Airway epithelial cell (primary cell): ENCODE measurements around the gene SLC12A3. TPM values are rescaled to one million over a fixed set of nuclear protein-coding genes. Genes with fewer than 3 reads are reported as not detected.

Experiments
- total RNA-seq: library from RNA; depleted of rRNA; stranded (reverse); fragments of >200 nt; gene quantifications from 2 replicates; pipeline ENCODE4 v1.2.3, GENCODE V29; 2015

Gene SLC12A3, protein sequence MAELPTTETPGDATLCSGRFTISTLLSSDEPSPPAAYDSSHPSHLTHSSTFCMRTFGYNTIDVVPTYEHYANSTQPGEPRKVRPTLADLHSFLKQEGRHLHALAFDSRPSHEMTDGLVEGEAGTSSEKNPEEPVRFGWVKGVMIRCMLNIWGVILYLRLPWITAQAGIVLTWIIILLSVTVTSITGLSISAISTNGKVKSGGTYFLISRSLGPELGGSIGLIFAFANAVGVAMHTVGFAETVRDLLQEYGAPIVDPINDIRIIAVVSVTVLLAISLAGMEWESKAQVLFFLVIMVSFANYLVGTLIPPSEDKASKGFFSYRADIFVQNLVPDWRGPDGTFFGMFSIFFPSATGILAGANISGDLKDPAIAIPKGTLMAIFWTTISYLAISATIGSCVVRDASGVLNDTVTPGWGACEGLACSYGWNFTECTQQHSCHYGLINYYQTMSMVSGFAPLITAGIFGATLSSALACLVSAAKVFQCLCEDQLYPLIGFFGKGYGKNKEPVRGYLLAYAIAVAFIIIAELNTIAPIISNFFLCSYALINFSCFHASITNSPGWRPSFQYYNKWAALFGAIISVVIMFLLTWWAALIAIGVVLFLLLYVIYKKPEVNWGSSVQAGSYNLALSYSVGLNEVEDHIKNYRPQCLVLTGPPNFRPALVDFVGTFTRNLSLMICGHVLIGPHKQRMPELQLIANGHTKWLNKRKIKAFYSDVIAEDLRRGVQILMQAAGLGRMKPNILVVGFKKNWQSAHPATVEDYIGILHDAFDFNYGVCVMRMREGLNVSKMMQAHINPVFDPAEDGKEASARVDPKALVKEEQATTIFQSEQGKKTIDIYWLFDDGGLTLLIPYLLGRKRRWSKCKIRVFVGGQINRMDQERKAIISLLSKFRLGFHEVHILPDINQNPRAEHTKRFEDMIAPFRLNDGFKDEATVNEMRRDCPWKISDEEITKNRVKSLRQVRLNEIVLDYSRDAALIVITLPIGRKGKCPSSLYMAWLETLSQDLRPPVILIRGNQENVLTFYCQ
- total RNA-seq = not detected in 2 replicates

DNA sequence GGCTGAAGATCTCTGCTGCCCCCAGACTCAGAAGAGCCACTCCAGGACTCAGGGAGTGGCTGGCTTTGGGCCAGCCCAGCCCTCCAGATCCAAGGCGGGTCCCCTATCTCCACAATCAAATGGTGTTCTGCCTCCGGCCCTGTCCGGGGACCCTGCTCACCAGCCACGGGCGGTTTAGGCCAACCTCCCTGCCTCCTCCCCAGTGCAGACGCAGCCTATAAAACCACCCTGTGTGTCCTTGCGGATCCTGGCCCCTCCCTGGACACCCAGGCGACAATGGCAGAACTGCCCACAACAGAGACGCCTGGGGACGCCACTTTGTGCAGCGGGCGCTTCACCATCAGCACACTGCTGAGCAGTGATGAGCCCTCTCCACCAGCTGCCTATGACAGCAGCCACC is at the start of gene SLC12A3:
SLC12A3 (plus strand) TSS at position 248 of the 400 bp plus-strand sequence; CDS start at position 277, 29 bp downstream.

DNA sequence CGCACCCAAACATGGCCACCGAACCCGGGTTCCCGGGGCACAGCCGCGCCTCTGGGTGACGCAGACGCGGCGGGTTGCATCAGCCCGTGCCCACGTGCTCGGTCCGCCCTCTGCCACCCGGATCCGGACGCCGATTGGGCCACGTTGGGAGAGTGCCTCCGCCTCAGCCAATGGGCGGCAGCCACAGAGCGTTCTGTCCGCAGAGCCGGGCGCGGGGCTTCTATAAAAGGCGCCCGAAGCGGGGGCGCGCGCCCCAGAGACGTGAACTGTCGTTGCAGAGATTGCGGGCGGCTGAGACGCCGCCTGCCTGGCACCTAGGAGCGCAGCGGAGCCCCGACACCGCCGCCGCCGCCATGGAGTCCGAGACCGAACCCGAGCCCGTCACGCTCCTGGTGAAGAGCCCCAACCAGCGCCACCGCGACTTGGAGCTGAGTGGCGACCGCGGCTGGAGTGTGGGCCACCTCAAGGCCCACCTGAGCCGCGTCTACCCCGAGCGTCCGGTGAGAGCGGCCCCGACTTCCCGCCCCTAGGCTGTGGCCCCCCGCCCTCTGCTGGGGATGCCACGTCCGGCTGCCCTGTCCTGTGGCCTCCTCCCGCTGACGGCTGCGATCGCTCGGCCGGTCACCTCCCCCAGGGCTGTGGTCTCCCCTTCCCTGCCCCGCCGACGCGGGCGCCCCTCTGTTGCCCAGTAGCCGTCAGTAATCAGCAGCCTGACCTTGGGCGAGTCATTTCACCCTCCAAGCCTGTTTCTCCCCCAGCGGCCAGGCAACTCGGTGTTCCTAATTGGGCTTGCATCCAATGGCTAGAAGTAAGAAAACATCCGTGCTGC is 67.1 kb downstream of the SLC12A3 start, which contains the start of gene HERPUD1:
HERPUD1 (plus strand) TSS at position 251 of the 829 bp plus-strand sequence; CDS start at position 354, 103 bp downstream.

DNA sequence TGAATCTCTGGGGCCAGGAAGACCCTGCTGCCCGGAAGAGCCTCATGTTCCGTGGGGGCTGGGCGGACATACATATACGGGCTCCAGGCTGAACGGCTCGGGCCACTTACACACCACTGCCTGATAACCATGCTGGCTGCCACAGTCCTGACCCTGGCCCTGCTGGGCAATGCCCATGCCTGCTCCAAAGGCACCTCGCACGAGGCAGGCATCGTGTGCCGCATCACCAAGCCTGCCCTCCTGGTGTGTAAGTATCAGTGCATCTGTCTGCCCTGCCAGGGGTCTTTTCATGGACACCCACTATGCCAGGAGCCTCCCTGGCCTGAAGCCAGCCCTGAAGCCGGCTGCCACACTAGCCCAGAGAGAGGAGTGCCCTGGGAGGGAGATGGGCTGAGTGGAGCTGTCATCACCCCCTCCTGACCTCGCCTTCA is 96.9 kb downstream of the SLC12A3 start, which contains the start of gene CETP:
CETP (plus strand) TSS at position 100 of the 431 bp plus-strand sequence; CDS start at position 130, 30 bp downstream.

Other genes starting within 250 kb of the SLC12A3 start
- gene MT1E, start 239.4 kb upstream of the SLC12A3 start, total RNA-seq = 367 and 549 TPM in 2 replicates
- not detected in 2 replicates for gene MT1M, start 232.5 kb upstream of the SLC12A3 start, total RNA-seq
- not detected in 2 replicates for gene MT1A, start 226.5 kb upstream of the SLC12A3 start, total RNA-seq
- gene MT1B, start 213.3 kb upstream of the SLC12A3 start, total RNA-seq = not detected in 2 replicates
- gene MT1F, start 207.2 kb upstream of the SLC12A3 start, total RNA-seq = 1.5 and 6.8 TPM in 2 replicates
- 1.1 TPM in 1 of 2 replicates, not detected in the other for gene MT1G, start 197.1 kb upstream of the SLC12A3 start, total RNA-seq
- gene MT1H, start 195.4 kb upstream of the SLC12A3 start, total RNA-seq = not detected in 2 replicates
- 1,022 and 1,842 TPM in 2 replicates for gene MT1X, start 182.7 kb upstream of the SLC12A3 start, total RNA-seq
- gene NUP93, start 135.1 kb upstream of the SLC12A3 start, total RNA-seq = 52.4 and 72.1 TPM in 2 replicates
- gene HERPUD1, start 66.9 kb downstream of the SLC12A3 start, total RNA-seq = 37.2 and 57.1 TPM in 2 replicates
- gene CETP, start 96.7 kb downstream of the SLC12A3 start, total RNA-seq = not detected in 2 replicates
- 0.28 and 0.92 TPM in 2 replicates for gene NLRC5, start 124.3 kb downstream of the SLC12A3 start, total RNA-seq
- 14.4 and 23.8 TPM in 2 replicates for gene CPNE2, start 227.4 kb downstream of the SLC12A3 start, total RNA-seq